NCI-H187 (cell line): Measurements from ENCODE around the gene RRP12.
"Not testable (repeated sequence)": the region's sequence is repeated elsewhere in the genome, so short reads cannot be mapped to it uniquely, and the experiment has no call there.

Source experiments
- DNase-seq, 2 experiments: peaks; one replicate each; lab custom pipeline; 2025; lab: John Stamatoyannopoulos, UW

The RRP12 gene, protein sequence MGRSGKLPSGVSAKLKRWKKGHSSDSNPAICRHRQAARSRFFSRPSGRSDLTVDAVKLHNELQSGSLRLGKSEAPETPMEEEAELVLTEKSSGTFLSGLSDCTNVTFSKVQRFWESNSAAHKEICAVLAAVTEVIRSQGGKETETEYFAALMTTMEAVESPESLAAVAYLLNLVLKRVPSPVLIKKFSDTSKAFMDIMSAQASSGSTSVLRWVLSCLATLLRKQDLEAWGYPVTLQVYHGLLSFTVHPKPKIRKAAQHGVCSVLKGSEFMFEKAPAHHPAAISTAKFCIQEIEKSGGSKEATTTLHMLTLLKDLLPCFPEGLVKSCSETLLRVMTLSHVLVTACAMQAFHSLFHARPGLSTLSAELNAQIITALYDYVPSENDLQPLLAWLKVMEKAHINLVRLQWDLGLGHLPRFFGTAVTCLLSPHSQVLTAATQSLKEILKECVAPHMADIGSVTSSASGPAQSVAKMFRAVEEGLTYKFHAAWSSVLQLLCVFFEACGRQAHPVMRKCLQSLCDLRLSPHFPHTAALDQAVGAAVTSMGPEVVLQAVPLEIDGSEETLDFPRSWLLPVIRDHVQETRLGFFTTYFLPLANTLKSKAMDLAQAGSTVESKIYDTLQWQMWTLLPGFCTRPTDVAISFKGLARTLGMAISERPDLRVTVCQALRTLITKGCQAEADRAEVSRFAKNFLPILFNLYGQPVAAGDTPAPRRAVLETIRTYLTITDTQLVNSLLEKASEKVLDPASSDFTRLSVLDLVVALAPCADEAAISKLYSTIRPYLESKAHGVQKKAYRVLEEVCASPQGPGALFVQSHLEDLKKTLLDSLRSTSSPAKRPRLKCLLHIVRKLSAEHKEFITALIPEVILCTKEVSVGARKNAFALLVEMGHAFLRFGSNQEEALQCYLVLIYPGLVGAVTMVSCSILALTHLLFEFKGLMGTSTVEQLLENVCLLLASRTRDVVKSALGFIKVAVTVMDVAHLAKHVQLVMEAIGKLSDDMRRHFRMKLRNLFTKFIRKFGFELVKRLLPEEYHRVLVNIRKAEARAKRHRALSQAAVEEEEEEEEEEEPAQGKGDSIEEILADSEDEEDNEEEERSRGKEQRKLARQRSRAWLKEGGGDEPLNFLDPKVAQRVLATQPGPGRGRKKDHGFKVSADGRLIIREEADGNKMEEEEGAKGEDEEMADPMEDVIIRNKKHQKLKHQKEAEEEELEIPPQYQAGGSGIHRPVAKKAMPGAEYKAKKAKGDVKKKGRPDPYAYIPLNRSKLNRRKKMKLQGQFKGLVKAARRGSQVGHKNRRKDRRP (N-terminal part only)

GRCh38 chr10:97400665-97401454 is at the start of gene RRP12:
Gene RRP12, minus strand, starts transcription at chr10:97401340. Its CDS starts 109 bp downstream, at chr10:97401231.
- peak; percentile 39 to 65 for DNase-seq

GRCh38 chr10:97450828-97451227 is 49.7 kb upstream of the RRP12 start:
- no peak for DNase-seq

DNA sequence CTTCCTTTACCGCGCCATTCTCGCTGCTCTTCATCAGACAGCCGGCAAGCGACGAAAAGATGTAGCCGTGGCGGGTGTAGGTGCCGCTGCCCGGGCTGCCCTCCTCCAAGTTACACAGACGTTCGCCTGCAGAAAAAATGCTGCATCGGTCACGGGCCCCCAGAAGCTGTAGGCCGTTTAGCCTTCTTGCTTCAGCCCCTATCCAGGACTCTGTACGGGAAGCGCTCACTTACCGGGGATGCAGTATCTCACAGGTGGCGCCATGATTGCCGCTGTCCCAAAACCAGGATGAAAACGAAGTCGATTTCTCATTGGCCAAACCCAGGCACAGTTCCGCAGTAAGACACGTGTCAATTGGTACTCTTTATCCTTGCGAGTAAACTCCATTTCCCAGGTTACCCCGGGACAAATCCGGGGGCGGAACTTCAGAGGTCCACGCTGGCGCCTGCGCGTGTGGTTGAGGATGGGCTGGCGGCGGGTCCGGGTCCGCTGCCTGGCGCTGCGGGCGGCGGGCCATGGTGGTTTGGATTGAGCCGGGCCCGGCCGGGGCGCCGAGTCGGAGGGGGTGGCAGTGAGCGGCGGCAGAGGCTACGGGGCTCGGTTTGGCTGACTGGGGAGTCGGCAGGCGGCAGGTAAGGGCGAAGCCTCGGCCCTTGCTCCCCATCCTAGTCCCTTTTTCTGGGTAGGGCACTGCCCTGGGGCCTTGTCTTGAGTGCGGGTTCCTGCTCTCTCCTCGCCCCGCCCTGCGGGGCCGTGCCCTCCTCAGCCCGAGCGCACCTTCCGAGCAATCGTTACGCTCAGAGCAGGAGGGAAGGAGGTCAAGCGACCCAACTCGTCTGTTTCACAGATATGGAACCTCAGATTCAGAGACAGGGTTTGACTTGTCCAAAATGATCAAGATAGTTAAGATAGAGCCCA is 44.8 kb upstream of the RRP12 start, which contains the start of the genes EXOSC1 and ZDHHC16:
Gene EXOSC1 (minus strand): TSS at position 285 of the 918 bp plus-strand sequence. CDS start 21 bp downstream, at position 264.
Gene ZDHHC16 (plus strand): TSS at position 454 of the 918 bp plus-strand sequence. CDS start 5,501 bp downstream, outside the sequence.
- peak; percentile 43 to 67 for DNase-seq

DNA sequence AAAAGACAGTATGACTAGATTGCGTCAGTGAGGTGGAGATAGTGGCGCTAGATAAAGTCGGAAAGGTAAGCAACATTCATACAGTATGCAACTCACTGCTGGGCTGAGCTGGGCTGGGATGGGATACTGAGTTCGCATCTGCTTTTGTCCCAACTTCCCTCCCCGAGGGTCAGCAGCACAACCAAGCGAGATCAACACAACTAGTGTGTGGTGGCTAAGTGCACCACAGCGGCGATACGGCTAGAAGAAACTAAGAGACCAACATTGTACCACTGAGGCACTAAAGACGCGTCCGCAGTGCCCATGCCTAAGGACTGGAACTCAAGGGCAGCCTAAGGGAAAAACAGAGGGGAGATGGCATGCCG is 44.2 kb upstream of the RRP12 start:
- DNase-seq, result no peak

- DNase-seq, result no peak
Observed at GRCh38 chr10:97444212-97444611, 43.1 kb upstream of the RRP12 start.

GRCh38 chr10:97442277-97442676 is 41.1 kb upstream of the RRP12 start:
- DNase-seq, result no peak

GRCh38 chr10:97435211-97435610 is 34.1 kb upstream of the RRP12 start:
- no peak for DNase-seq

DNA sequence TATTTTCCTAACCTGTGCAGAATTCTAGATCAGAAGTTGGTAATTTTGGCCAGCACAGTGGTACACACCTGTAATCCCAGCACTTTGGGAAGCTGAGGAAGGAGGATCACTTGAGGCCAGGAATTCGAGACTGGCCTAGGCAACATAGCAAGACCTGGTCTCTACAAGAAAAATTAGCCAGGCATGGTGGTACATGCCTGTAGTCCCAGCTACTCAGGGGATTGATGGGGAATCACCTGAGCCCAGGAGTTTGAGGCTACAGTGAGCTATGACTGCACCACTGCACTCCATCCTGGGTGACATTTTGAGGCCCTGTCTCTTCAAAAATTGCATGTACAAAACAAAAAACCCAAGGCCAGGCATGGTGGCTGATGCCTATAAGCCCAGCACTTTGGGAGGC is 33.4 kb upstream of the RRP12 start:
- no peak for DNase-seq

DNA sequence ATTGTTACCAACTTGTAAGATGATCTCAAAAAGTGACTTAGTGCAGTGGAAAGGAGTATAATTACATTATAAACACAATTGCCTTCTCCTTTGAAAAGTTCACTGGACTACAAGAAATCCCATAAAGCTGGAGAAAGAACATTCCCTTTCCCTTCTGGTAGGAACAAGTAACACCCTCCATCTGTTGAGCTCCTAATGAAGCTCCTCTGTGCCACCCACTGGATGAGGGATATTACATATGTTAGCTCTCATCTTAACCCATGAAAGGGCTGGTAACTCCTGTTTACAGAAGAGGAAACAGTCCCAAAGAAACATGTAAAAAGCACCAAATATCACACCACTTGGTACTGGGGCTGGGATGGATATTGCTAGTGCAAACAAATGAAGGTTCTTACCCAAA is 32.9 kb upstream of the RRP12 start:
- DNase-seq, result no peak

DNA sequence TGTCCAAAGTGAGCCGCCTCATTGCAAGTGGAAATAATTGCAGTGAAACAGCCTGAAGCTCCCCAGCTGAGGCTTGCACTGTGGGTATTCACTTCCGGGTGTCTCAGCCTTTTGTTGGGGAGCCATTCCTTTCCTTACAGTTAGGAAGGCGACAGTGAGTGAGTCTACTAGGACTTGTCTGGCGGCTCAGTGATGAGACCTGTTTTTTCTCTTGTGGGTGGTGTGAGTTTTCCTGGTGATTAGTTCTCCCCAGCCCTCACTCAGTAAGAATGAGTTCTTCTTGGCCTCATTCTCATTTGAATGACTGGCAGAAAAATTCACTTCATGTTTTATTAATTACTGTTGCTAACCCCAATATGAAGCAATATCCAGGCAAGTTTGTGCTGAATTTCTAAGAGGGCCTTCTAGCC is 27.4 kb upstream of the RRP12 start:
- DNase-seq, result no peak

- DNase-seq, result no peak
Observed at GRCh38 chr10:97427571-97428179, 26.5 kb upstream of the RRP12 start.

- DNase-seq, result no peak
Observed at GRCh38 chr10:97426776-97427570, 25.8 kb upstream of the RRP12 start.

DNA sequence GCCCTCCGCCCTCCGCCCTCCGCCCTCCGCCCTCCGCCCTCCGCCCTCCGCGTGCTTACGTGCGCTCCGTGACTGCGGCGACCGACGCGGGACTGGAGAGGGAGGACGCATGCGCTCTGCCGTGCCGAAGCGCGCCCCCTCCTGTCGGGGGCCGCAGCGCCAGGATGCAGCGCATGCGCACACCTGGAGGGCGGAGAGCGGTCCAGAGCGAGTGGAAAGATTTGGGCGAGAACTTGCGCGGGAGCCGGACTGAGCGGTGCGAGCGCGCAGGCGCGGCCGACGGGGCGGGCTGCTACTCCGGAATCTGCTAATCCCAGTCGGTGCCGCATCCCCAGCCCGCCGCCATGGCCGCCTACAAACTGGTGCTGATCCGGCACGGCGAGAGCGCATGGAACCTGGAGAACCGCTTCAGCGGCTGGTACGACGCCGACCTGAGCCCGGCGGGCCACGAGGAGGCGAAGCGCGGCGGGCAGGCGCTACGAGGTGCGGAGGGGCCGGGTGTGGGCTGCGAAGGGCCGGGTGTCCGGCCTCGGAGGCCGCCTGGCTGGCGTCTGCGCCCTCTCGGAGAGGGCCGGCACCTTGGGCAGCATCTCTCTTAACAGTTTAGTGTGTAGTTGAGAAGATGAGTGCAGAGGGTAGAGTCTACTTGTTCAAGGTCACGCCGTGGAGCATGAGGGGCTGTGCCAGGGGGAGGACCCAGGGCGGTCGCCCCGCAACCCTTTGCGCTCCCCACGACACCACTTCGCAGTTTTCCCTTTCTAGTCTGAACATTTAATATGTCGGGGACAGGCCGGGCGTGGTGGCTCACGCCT is 25.0 kb upstream of the RRP12 start, which contains the start of gene PGAM1:
Gene PGAM1 (plus strand): TSS at position 228 of the 812 bp plus-strand sequence. CDS start 117 bp downstream, at position 345.
- peak; percentile 71 to 72 for DNase-seq

DNA sequence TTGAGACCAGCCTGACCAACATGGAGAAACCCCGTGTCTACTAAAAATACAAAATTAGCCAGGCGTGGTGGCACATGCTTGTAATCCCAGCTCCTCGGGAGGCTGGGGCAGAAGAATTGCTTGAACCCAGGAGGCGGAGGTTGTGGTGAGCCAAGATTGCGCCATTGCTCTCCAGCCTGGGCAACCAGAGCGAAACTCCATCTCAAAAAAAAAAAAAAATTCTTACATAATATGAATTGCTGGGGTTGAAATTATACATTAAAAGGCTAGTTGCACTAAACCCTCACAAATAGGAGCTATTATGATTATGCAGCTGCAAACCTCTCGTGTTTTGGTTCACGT is 22.6 kb upstream of the RRP12 start:
- DNase-seq, result not testable (repeated sequence)

DNA sequence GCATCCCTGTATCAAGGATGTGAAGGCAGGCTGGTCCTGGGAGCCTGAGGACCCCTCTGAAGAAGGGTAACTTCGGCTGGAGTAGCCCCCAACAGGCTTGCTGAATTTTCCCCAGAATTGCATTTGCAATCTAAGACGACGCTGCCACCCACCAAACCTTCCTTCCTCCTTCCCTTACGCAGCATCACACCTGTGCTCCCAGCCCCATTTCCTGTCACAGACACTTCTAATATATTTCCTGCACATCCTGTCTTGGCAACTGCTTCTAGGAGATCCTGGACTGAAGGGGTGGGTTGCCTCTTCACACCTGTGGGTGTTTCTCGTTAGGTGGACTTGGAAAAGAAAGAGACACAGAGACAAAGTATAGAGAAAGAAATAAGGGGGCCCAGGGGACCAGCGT is 15.4 kb upstream of the RRP12 start:
- no peak for DNase-seq

DNA sequence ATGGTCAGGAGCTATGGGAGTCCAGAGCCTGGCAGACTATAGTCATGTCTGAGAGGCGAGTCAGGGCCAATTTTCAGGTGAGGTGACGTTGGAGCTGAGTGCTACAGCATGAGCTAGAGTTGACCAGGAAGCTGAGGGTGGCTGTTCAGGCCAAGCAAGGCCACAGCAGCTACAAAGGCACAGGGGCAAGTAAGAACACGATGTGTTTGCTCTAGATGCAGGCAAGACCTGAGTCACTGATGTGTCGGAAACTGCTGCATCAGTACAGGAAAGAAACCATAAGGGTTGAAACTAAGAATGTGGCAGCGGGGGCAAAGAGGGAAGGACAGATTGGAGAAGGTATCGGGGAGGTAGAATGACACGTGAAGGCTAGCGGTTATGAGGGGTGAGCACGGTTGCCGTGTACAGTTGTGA is 11.8 kb upstream of the RRP12 start:
- no peak for DNase-seq

- DNase-seq, result no peak
Observed at GRCh38 chr10:97411406-97411805, 10.3 kb upstream of the RRP12 start.

- no peak for DNase-seq
Observed at GRCh38 chr10:97408496-97408992, 7.4 kb upstream of the RRP12 start.
